ENCODE data around the gene TM4SF5.

DNA sequence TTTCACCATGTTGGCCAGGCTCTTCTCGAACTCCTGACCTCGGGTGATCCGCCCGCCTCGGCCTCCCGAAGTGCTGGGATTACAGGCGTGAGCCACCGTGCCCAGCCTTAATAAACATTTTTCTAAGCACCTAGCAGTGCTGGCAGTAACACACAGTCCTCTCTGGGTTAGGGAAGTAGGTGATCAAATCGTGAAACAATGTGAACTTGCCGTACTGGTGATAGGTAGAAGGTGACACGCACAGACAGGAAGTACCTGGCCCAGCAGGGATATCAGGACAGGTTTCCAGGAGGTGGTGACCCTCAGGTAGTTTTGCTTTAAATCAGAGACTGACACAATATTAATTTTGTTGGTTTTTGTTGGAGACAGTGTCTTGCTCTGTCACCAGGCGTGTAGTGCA lies 39.8 kb downstream of the TM4SF5 start:
- no peak for TF ChIP-seq POLR2A (IDR thresholded peaks at IDR 0.05; ENCODE audit: low read depth, low read length)
- TF ChIP-seq POLR2AphosphoS5 (IDR thresholded peaks at IDR 0.05; ENCODE audit: low read depth, low read length) = no peak
